Left ventricle myocardium superior (tissue), 1 donor: ENCODE measurements around the gene CLDN7. TPM values are rescaled to one million over a fixed set of nuclear protein-coding genes. Genes with fewer than 3 reads are reported as not detected.

Experiments
- ATAC-seq: fragments of 200-7000 bp; cut with Tn5 transposase; one replicate; pipeline ENCODE4 v1.9.1; 2020; ENCODE audit warnings: mild to moderate bottlenecking, moderate library complexity
- DNase-seq: peaks from one replicate; pipeline ENCODE4 v3.0.0-alpha.2; 2020
- intact Hi-C: fragments of 100-400 bp; cut with micrococcal nuclease; formaldehyde crosslinking; loops from one replicate; pipeline ENCODE4 v1.11.0; 2022
- total RNA-seq: library from RNA; stranded (reverse); fragmentation: NEBNext Ultra II Directional; extraction: Animal tissue kit (Norgen Biotek cat#: 25700); gene quantifications from one replicate; pipeline ENCODE4 v1.2.1, GENCODE V29; 2021
- donor health status: DM: no; HTN: yes; CAD: no; lungs with severe emphysema.

CLDN7 gene
- total RNA-seq, 1 donor from 2014 or later = 1.8 TPM

- ATAC-seq (no peak), DNase-seq (peak; percentile 26)
- intact Hi-C loops = no loop called here
Measured at GRCh38 chr17:7290166-7290565, 27.9 kb upstream of the CLDN7 start.

GRCh38 chr17:7289256-7290032, 27.2 kb upstream of the CLDN7 start:
- intact Hi-C loops = no loop called here
- ATAC-seq (peak; percentile 33), DNase-seq (peak; percentile 37)

- no peak for ATAC-seq
- intact Hi-C loops = no loop called here
- DNase-seq = no peak
Measured at GRCh38 chr17:7285679-7286078, 23.4 kb upstream of the CLDN7 start.

GRCh38 chr17:7284911-7285310, 22.6 kb upstream of the CLDN7 start:
- DNase-seq (no peak), ATAC-seq (no peak)
- intact Hi-C loops = no loop called here

GRCh38 chr17:7283471-7284216, 21.4 kb upstream of the CLDN7 start:
- intact Hi-C loops = no loop called here
- no peak for DNase-seq
- no peak for ATAC-seq

- no peak for DNase-seq
- intact Hi-C loops = no loop called here
- ATAC-seq = no peak
Measured at GRCh38 chr17:7282752-7283321, 20.6 kb upstream of the CLDN7 start.

GRCh38 chr17:7281953-7282751, 19.9 kb upstream of the CLDN7 start:
- ATAC-seq (peak; percentile 69), DNase-seq (peak; percentile 90)
- intact Hi-C loops = loop anchor here (2.0 kb wide), 1 partner anchor 15 kb away; no protein-coding TSS in a partner anchor

GRCh38 chr17:7281074-7281952, 19.0 kb upstream of the CLDN7 start, which contains the start of gene SLC2A4:
Gene SLC2A4 (plus strand): TSS chr17:7281718. CDS start chr17:7281935, 217 bp downstream.
- peak; percentile 84 for ATAC-seq
- intact Hi-C loops = loop anchor here (2.0 kb wide), 1 partner anchor 15 kb away; no protein-coding TSS in a partner anchor
- DNase-seq = peak; percentile 97

- intact Hi-C loops = loop anchor here (2.0 kb wide), 1 partner anchor 16 kb away; no protein-coding TSS in a partner anchor
- DNase-seq (peak; percentile 91), ATAC-seq (peak; percentile 62)
Measured at GRCh38 chr17:7280519-7281073, 18.3 kb upstream of the CLDN7 start.

GRCh38 chr17:7279448-7279847, 17.2 kb upstream of the CLDN7 start:
- intact Hi-C loops = no loop called here
- ATAC-seq = no peak
- no peak for DNase-seq

GRCh38 chr17:7266784-7267183, 4.5 kb upstream of the CLDN7 start:
- DNase-seq (no peak), ATAC-seq (no peak)
- intact Hi-C loops = no loop called here

- intact Hi-C loops = no loop called here
- DNase-seq = no peak
- no peak for ATAC-seq
Measured at GRCh38 chr17:7263801-7264078, 1.5 kb upstream of the CLDN7 start.

GRCh38 chr17:7262935-7263800, 890 bp upstream of the CLDN7 start:
- DNase-seq = no peak
- ATAC-seq = no peak
- intact Hi-C loops = no loop called here

GRCh38 chr17:7261379-7262191, 693 bp downstream of the CLDN7 start:
- DNase-seq = no peak
- ATAC-seq = peak; percentile 33
- intact Hi-C loops = no loop called here

- intact Hi-C loops = no loop called here
- peak; percentile 53 for DNase-seq
- peak; percentile 70 for ATAC-seq
Measured at GRCh38 chr17:7260651-7261378, 1.5 kb downstream of the CLDN7 start.

GRCh38 chr17:7260151-7260550, 2.1 kb downstream of the CLDN7 start:
- ATAC-seq (peak; percentile 6), DNase-seq (no peak)
- intact Hi-C loops = no loop called here
